Right lobe of liver (tissue), 6 donors: Measurements from ENCODE around the gene RUSC2. TPM values are rescaled to one million over a fixed set of nuclear protein-coding genes. Genes with fewer than 3 reads are reported as not detected.
A peak's percentile ranks its signal among the peaks of the same experiment; 100 is the strongest.

Experiments used
- ATAC-seq, 4 donors: fragments of 200-7000 bp; cut with Tn5 transposase; one replicate each; pipeline ENCODE4 v1.9.1; 2020; ENCODE audit warnings: mild to moderate bottlenecking in 4 of 4, moderate library complexity in 4 of 4
- DNase-seq, 3 donors: peaks; one replicate each; pipeline ENCODE4 v3.0.0-alpha.2; 2020
- H3K27ac ChIP-seq, 3 donors: fragments of 200-600 bp; one replicate each; pipeline ENCODE4 v1.8.0; 2022
- H3K27me3 ChIP-seq, 2 donors: fragments of 200-600 bp; one replicate each; pipeline ENCODE4 v1.8.0; 2022
- H3K36me3 ChIP-seq, 4 donors: fragments of 200-600 bp; sonication (generic) in 1 of 4; one replicate each; pipeline versions ENCODE4 v1.5.1 to v1.8.0; 2017 to 2022; ENCODE audit warnings: control low read depth in 1 of 4
- H3K4me1 ChIP-seq, 4 donors: fragments of 200-600 bp; sonication (generic) in 1 of 4; one replicate each; pipeline versions ENCODE4 v1.5.1 to v1.8.0; 2017 to 2022; ENCODE audit warnings: control low read depth in 1 of 4
- H3K4me3 ChIP-seq, 3 donors: fragments of 200-600 bp; one replicate each; pipeline ENCODE4 v1.8.0; 2022
- H3K9me3 ChIP-seq, 4 donors: fragments of 200-600 bp; sonication (generic) in 1 of 4; one replicate each; pipeline versions ENCODE4 v1.5.1 to v1.8.0; 2017 to 2022; ENCODE audit warnings: control low read depth in 1 of 4
- POLR2A ChIP-seq: fragments of 450-650 bp; IDR thresholded peaks from one replicate; pipeline ENCODE4 v1.6.1; 2017; ENCODE audit warnings: antibody characterized with exemption, mild to moderate bottlenecking
- WGBS: methylation state at CpG from one replicate; pipeline ENCODE4 v1.1.6; 2018; ENCODE audit warnings: low coverage, low lambda C conversion rate; ENCODE audit not compliant: insufficient coverage; ENCODE audit errors: missing lambda C conversion rate; 5-methylcytosine and 5-hydroxymethylcytosine counted together
- intact Hi-C, 2 donors: fragments of 100-400 bp; cut with DNase I; formaldehyde crosslinking; loops; one replicate each; pipeline versions ENCODE4 v1.11.2 to v1.14.1; 2022
- long read RNA-seq: library from polyadenylated mRNA; unstranded; transcript quantifications from one replicate; pipeline ENCODE4 v2.0.0, GENCODE V29; 2019
- total RNA-seq, 6 experiments: library from RNA; depleted of rRNA in 2 of 6; stranded (reverse); fragments of >200 nt in 2 of 6; fragmentation: NEBNext Ultra II Directional in 3 of 6; extraction: Animal tissue kit (Norgen Biotek cat#: 25700) in 3 of 6; gene quantifications; one replicate each; pipeline versions ENCODE4 v1.1.0 to v1.2.4, GENCODE V29; 2016 to 2023
- TF ChIP-seq, protein P1 (sequence below), 4 donors: fragments of 200-600 bp in 3 of 4; fragments of 450-650 bp in 1 of 4; IDR thresholded peaks; one replicate each; pipeline versions ENCODE4 v1.5.1 to v1.8.0; 2016 to 2022; ENCODE audit warnings: antibody characterized with exemption in 4 of 4, mild to moderate bottlenecking in 2 of 4
- donor health status: DM: no; HTN: yes; CAD: no.
- donor health status: DM: no; HTN: no; CAD: no.
- donor health status: DM: no; HTN: no; CAD: no.
- donor health status: DM: no; HTN: yes; CAD: no.
- donor health status: DM: no; HTN: yes; CAD: no.

RUSC2 gene, protein sequence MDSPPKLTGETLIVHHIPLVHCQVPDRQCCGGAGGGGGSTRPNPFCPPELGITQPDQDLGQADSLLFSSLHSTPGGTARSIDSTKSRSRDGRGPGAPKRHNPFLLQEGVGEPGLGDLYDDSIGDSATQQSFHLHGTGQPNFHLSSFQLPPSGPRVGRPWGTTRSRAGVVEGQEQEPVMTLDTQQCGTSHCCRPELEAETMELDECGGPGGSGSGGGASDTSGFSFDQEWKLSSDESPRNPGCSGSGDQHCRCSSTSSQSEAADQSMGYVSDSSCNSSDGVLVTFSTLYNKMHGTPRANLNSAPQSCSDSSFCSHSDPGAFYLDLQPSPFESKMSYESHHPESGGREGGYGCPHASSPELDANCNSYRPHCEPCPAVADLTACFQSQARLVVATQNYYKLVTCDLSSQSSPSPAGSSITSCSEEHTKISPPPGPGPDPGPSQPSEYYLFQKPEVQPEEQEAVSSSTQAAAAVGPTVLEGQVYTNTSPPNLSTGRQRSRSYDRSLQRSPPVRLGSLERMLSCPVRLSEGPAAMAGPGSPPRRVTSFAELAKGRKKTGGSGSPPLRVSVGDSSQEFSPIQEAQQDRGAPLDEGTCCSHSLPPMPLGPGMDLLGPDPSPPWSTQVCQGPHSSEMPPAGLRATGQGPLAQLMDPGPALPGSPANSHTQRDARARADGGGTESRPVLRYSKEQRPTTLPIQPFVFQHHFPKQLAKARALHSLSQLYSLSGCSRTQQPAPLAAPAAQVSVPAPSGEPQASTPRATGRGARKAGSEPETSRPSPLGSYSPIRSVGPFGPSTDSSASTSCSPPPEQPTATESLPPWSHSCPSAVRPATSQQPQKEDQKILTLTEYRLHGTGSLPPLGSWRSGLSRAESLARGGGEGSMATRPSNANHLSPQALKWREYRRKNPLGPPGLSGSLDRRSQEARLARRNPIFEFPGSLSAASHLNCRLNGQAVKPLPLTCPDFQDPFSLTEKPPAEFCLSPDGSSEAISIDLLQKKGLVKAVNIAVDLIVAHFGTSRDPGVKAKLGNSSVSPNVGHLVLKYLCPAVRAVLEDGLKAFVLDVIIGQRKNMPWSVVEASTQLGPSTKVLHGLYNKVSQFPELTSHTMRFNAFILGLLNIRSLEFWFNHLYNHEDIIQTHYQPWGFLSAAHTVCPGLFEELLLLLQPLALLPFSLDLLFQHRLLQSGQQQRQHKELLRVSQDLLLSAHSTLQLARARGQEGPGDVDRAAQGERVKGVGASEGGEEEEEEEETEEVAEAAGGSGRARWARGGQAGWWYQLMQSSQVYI (N-terminal part only)
- 10 to 100 TPM in 2 of 6 experiments, 1 to 10 TPM in 4; 6.0 to 12.9 (median 9.1) TPM for total RNA-seq
- long read RNA-seq: 0 reads

DNA sequence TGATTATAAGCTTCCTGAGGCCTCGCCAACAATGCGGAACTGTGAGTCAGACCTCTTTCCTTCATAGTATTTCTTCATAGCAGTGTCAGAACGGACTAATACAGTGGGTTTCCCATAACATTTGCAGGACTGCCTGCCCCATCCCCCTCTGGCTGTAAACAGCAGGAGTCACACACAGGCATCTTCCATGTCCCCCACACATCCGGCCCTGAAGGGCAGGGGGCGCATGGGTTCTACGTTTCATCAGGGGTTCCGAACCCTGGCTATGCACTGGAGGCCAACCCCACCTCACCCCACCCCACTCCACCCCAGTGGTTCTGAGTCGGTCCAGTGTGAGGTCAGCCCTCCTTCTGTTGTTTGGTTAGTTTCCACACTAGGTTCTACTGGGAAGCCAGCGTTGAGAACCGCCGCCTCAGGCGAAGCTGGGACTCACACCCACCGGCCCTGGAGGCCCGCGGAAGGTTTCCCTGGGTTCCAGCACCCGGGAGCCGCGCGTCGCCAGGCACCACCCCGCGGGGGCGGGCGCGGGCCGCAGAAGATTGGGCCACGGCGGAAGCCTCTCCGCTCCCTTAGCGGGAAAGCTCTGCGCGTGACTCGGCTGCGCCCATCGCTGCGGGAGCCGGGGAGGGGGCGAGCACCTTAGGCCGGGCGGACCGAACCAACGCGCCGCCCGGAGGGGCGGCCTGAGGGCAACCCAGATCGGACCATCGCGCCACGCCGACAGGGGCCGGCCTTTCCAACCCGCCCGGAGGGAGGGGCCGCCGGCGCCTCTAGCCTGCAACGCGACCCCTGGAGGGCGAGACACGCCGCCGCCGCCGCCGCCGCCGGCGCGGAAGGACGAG lies at the start of gene RUSC2:
Gene RUSC2, plus strand, starts transcription at position 799 of the 842 bp plus-strand sequence. CDS start 56,411 bp downstream, outside the sequence.
- H3K9me3 ChIP-seq: no peaks in the 10 kb centered on the region
- peak within 1 kb of the TSS; percentile 67 to 86 (median 74) for H3K4me3 ChIP-seq
- intact Hi-C loops: loop anchor here in 1 of 2 donors (5.0 kb wide), 1 partner anchor 68 kb away; no protein-coding TSS in a partner anchor
- no peaks in the 10 kb centered on the region for H3K27me3 ChIP-seq
- DNase-seq (peak; percentile 85 to 88 (median 86)), ATAC-seq (peak; percentile 81 to 92 (median 83))
- H3K36me3 ChIP-seq: no peaks in the 10 kb centered on the region
- peak within 1 kb of the TSS; percentile 73 to 93 (median 90) for H3K27ac ChIP-seq
- TF ChIP-seq, protein P1, sequence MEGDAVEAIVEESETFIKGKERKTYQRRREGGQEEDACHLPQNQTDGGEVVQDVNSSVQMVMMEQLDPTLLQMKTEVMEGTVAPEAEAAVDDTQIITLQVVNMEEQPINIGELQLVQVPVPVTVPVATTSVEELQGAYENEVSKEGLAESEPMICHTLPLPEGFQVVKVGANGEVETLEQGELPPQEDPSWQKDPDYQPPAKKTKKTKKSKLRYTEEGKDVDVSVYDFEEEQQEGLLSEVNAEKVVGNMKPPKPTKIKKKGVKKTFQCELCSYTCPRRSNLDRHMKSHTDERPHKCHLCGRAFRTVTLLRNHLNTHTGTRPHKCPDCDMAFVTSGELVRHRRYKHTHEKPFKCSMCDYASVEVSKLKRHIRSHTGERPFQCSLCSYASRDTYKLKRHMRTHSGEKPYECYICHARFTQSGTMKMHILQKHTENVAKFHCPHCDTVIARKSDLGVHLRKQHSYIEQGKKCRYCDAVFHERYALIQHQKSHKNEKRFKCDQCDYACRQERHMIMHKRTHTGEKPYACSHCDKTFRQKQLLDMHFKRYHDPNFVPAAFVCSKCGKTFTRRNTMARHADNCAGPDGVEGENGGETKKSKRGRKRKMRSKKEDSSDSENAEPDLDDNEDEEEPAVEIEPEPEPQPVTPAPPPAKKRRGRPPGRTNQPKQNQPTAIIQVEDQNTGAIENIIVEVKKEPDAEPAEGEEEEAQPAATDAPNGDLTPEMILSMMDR (IDR thresholded peaks at IDR 0.05): peak; percentile 36 to 48 (median 42)
- peak; percentile 91 for TF ChIP-seq POLR2A
- 4% methylated on average over 9 of the region's 71 CpGs for WGBS
- H3K4me1 ChIP-seq: peaks cover 0 to 18% (median 4%) of the 10 kb centered on the region in 4 donors

DNA sequence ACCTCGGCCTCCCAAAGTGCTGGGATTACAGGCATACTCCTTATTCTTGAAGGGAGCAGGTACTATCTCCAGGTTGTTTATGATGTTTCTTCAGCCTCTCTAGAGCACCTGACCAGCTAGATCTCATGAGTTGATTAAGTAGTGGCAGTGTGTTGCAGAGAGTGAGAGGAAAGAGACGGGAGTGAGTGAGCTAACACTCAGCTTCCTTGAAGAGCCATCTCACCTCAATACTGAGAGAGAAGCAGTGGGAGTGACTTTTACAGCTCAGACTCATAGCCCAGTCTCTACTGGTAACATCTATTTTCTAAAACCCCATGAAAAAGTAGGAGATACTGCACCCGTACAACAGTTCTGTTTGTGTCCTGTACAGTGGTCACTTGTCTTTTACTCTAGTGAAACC lies 43.9 kb upstream of the RUSC2 start:
- intact Hi-C loops: no loop called here
- WGBS: 86% methylated on average over 2 of the region's 3 CpGs
- no peaks in the 10 kb centered on the region for H3K36me3 ChIP-seq
- no peak for DNase-seq
- no peaks in the 10 kb centered on the region for H3K27me3 ChIP-seq
- no peaks in the 10 kb centered on the region for H3K4me1 ChIP-seq
- H3K9me3 ChIP-seq: no peaks in the 10 kb centered on the region
- no peak overlapping the region for H3K27ac ChIP-seq
- ATAC-seq: no peak
- TF ChIP-seq, protein P1 (IDR thresholded peaks at IDR 0.05): no peak
- TF ChIP-seq POLR2A: no peak
- no peak overlapping the region for H3K4me3 ChIP-seq

DNA sequence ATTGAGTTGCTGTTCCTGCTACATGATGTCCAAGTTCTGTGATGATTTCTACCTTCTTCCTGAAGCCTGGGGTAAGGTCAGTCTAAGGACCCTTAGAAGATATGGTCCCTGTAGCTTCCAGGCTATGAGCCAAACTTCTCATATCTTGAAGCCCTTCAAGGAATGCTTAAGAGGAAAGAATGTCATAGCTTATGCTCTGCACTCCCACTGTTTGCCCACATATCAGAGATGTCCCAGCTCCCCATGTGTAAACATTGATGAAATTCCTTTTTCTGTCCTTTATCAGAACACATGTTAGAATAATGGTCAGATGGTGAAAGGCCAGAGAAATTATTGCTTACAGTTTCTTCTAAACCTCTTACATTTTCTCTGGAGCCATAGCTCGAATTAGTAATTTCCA lies 41.4 kb upstream of the RUSC2 start:
- no peaks in the 10 kb centered on the region for H3K36me3 ChIP-seq
- intact Hi-C loops: no loop called here
- no peak for DNase-seq
- no peak overlapping the region for H3K27ac ChIP-seq
- TF ChIP-seq, protein P1 (IDR thresholded peaks at IDR 0.05): no peak
- TF ChIP-seq POLR2A: no peak
- no peaks in the 10 kb centered on the region for H3K4me1 ChIP-seq
- no peak overlapping the region for H3K4me3 ChIP-seq
- no peaks in the 10 kb centered on the region for H3K27me3 ChIP-seq
- H3K9me3 ChIP-seq: no peaks in the 10 kb centered on the region
- ATAC-seq: no peak
- WGBS: 50% methylated on average over 1 of the region's 1 CpG
